Mesodermal cell (in vitro differentiated cells): ENCODE results near the gene THOC7. TPM values are rescaled to one million over a fixed set of nuclear protein-coding genes. Genes with fewer than 3 reads are reported as not detected.

ENCODE experiments used
- H3K27ac ChIP-seq: 2 replicates; pipeline ENCODE4 v1.7.0; 2013; ENCODE audit warnings: mild to moderate bottlenecking, low read depth, low read length, moderate library complexity; ENCODE audit not compliant: severe bottlenecking
- H3K36me3 ChIP-seq: 2 replicates; pipeline ENCODE4 v1.7.1; 2013; ENCODE audit warnings: mild to moderate bottlenecking, low read length, moderate library complexity; ENCODE audit not compliant: control insufficient read depth, insufficient read depth
- H3K4me1 ChIP-seq: one replicate; pipeline ENCODE4 v1.7.1; 2013; ENCODE audit warnings: mild to moderate bottlenecking, low read length; ENCODE audit not compliant: insufficient read depth, control insufficient read depth, poor library complexity, severe bottlenecking
- H3K4me3 ChIP-seq: 2 replicates; pipeline ENCODE4 v1.7.0; 2013; ENCODE audit warnings: low read length, control low read depth, mild to moderate bottlenecking; ENCODE audit not compliant: insufficient read depth, poor library complexity, severe bottlenecking; ENCODE audit errors: extremely low read depth
- H3K9me3 ChIP-seq: 2 replicates; pipeline ENCODE4 v1.7.1; 2013; ENCODE audit warnings: mild to moderate bottlenecking, low read length, moderate library complexity; ENCODE audit not compliant: control insufficient read depth
- WGBS, 2 experiments: methylation state at CpG; one replicate each; pipeline ENCODE4 v1.1.5; 2013; ENCODE audit warnings: missing lambda C conversion rate in 2 of 2; ENCODE audit not compliant: insufficient coverage in 2 of 2; 5-methylcytosine and 5-hydroxymethylcytosine counted together
- polyA plus RNA-seq, 2 experiments: library from polyadenylated mRNA; stranded (reverse); fragments of 50-300 nt; gene quantifications; one replicate each; pipeline ENCODE4 v1.2.3, GENCODE V29; 2013

The THOC7 gene
- polyA plus RNA-seq (2013, experiment 1 of 2), result 69.7 TPM
- 87.6 TPM for polyA plus RNA-seq (2013, experiment 2 of 2)

DNA sequence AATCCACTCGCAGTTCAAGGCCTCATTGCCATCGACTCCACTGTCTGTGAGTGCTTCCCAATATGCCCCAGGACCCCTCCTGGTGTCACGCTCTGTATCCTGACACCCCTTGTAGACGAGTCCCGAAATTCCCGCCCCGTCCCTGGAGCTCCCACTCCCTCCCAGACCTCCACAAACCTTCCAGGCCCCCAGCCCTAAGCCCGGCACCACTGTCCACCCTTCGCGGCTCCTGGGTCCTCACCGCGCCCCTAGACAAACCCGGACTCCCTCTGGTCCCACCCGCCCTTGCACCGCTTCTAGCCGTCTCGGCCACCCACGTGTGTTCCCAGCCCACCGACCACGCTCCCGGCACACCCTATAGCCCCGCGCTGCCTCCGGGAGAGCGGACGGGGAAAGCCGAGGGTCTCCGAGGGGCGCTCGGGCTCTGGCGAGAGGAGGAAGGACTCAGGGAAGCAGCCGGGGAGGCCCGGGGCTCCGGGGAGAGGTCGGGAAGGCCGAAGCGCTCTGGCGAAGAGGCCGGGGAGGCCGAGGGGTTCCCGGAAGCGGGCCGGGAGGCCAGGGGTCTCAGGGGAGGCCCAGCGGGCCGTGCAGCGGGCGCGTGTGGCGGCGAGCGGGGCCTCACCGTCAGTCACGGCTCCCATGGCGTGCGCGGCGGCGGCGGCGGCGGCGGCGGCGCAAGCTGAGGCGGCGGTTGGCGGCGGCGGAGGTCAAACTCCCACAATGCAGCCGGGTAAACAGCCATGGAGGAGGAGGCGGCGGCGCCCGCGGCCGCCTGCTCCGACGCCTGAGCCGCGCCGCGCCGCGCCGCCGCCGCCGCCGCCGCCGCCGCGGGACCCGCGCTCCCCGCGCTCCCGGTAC, at the start of gene THOC7, which contains the start of gene ATXN7:
Gene THOC7 (minus strand): TSS at position 656 of the 858 bp plus-strand sequence. CDS start 15 bp downstream, at position 641.
Gene ATXN7 (plus strand): TSS at position 718 of the 858 bp plus-strand sequence. CDS start 48,732 bp downstream, outside the sequence.
- H3K27ac ChIP-seq, result peak within 1 kb of the TSS; percentile 81
- peaks cover 4% of the 10 kb centered on the region for H3K36me3 ChIP-seq
- peak within 1 kb of the TSS; percentile 85 for H3K4me3 ChIP-seq
- 0 to 1% methylated on average over 38 to 52 of the region's 98 CpGs for WGBS, 2 experiments
- peaks cover 6% of the 10 kb centered on the region for H3K4me1 ChIP-seq
- no peaks in the 10 kb centered on the region for H3K9me3 ChIP-seq

GRCh38 chr3:63912768-63913588, 49.4 kb upstream of the THOC7 start:
- peaks cover 22% of the 10 kb centered on the region for H3K4me1 ChIP-seq
- H3K9me3 ChIP-seq, result no peaks in the 10 kb centered on the region
- H3K36me3 ChIP-seq, result peaks cover 40% of the 10 kb centered on the region
- peak overlapping the region; percentile 96 for H3K27ac ChIP-seq
- 5 to 8% methylated on average over 20 to 22 of the region's 46 CpGs for WGBS, 2 experiments
- peak overlapping the region; percentile 58 for H3K4me3 ChIP-seq

DNA sequence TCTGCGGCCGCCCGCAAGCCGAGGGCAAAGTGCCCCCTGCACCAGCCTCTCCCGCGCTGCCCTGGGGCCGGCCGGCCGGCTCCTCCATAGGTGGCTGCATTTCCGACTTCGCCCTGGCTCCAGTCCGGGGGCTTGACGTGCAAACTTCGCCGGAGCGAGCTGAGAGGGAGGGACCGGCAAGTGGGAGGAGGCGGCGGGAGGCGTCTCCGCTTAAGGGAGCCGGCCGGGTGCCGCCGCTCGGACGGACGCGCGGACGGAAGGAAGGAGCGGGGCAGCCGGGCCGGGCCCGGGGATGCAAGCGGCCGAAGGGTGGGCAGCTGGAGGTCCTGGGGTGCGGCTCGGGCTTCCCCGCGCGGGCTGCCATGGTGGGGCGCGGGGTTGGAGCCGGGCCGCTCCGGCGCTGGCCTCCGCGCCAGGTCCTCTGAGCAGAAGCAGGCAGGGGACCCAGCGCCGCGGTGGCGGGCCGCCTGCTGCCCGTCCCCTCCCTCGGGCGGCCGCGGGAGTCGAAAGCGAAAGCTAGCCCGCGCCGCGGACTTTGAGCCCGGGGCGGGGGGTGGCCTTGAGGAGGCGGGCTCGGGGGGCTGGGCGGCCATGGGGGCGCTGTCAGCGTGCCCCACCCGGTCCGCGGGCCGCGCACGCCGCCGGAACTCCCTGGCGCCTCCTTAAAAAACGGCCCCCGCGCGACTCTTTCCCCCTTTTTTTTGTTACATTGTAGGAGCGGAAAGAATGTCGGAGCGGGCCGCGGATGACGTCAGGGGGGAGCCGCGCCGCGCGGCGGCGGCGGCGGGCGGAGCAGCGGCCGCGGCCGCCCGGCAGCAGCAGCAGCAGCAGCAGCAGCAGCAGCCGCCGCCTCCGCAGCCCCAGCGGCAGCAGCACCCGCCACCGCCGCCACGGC, 48.5 kb upstream of the THOC7 start, which contains the start of gene SCAANT1:
Gene SCAANT1 (minus strand): TSS at position 511 of the 895 bp plus-strand sequence.
- no peaks in the 10 kb centered on the region for H3K9me3 ChIP-seq
- H3K27ac ChIP-seq, result peak within 1 kb of the TSS; percentile 96
- H3K36me3 ChIP-seq, result peaks cover 31% of the 10 kb centered on the region
- H3K4me1 ChIP-seq, result peaks cover 22% of the 10 kb centered on the region
- peak within 1 kb of the TSS; percentile 58 for H3K4me3 ChIP-seq
- 0% methylated on average over 66 to 73 of the region's 115 CpGs for WGBS, 2 experiments

DNA sequence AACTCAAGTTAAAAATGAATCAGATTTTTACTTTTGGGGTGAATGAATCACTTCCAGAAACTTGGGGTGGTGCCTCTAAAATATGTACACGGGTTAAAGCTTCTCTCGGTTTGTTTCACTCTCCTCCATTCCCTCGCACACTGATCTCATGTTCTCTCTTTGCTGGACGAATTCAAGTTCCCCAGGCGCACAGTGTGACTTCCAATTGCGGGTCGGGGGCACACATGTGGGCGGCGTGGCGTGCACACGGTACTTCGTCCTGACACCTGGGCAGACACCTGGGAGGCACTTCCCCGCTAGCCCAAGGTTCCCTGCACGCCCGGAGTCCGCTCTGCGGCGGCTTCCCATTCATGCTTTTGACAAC, 47.9 kb upstream of the THOC7 start:
- Histone ChIP-seq H3K36me3 (peaks cover 25% of the 10 kb centered on the region), H3K9me3 (no peaks in the 10 kb centered on the region), H3K4me1 (peaks cover 22% of the 10 kb centered on the region), H3K27ac (peak overlapping the region; percentile 96), H3K4me3 (peak overlapping the region; percentile 58)
- 0 to 1% methylated on average over 17 to 18 of the region's 18 CpGs for WGBS, 2 experiments

GRCh38 chr3:63910891-63911290, 47.3 kb upstream of the THOC7 start:
- H3K36me3 ChIP-seq, result peaks cover 19% of the 10 kb centered on the region
- peak overlapping the region; percentile 58 for H3K4me3 ChIP-seq
- WGBS, 2 experiments, result no CpG with 5 or more reads among the region's 1 CpG
- H3K4me1 ChIP-seq, result peaks cover 22% of the 10 kb centered on the region
- H3K9me3 ChIP-seq, result no peaks in the 10 kb centered on the region
- H3K27ac ChIP-seq, result no peak overlapping the region

DNA sequence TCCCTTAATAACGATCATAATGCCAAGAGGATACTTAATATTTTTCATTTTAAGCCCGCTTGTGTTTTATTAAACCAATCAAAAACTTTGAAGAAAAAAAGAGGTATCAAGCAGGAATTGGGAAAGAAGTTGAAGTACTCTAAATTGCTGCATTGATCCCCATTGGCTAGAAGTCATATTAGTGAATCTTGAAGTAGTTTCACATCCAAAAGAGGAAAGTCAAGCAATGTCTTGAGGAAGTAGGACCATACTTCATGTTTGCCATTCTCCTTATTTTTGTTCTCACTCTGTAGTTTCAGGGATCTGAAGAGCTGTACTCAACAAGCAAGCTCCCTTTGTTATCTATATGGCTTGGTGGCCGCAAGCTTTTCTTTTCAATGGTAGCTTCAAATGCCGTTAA, 46.4 kb upstream of the THOC7 start:
- Histone ChIP-seq H3K4me1 (peaks cover 22% of the 10 kb centered on the region), H3K9me3 (no peaks in the 10 kb centered on the region), H3K4me3 (no peak overlapping the region), H3K36me3 (peaks cover 10% of the 10 kb centered on the region), H3K27ac (no peak overlapping the region)
- no CpG with 5 or more reads among the region's 4 CpGs for WGBS, 2 experiments

DNA sequence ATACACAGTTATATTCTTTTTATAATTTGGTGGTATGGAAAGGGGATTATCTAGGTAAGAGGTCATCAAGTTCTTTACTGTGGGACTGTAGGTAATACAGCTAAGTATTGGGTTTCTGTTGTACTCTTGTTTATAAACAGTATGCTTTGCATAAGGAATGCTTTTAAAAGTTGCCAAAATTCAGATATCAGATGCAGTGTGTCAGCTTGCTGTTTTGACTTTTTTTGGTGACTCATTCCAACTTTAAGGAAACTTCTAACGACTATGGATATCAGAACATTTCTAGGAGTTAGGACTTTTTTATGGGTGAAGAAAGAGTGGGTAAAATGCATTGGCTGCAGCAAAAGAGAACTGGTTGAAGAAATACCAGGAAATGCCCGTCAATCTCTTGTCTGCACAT, 45.8 kb upstream of the THOC7 start:
- 100% methylated on average over 1 of the region's 2 CpGs; no CpG with 5 or more reads in 1 of the 2 experiments for WGBS, 2 experiments

GRCh38 chr3:63908776-63909175, 45.2 kb upstream of the THOC7 start:
- Histone ChIP-seq H3K9me3 (no peaks in the 10 kb centered on the region), H3K36me3 (no peaks in the 10 kb centered on the region), H3K27ac (peak overlapping the region; percentile 39), H3K4me1 (peaks cover 22% of the 10 kb centered on the region), H3K4me3 (no peak overlapping the region)
- WGBS, 2 experiments, result 100% methylated on average over 1 of the region's 1 CpG; no CpG with 5 or more reads in 1 of the 2 experiments

More for the DNA sequence above, 45.8 kb upstream of the THOC7 start:
- no peak overlapping the region for H3K27ac ChIP-seq
- H3K4me1 ChIP-seq, result peaks cover 22% of the 10 kb centered on the region
- no peak overlapping the region for H3K4me3 ChIP-seq
- H3K36me3 ChIP-seq, result peaks cover 4% of the 10 kb centered on the region
- no peaks in the 10 kb centered on the region for H3K9me3 ChIP-seq

- H3K4me3 ChIP-seq, result no peak overlapping the region
- 71 to 100% methylated on average over 1 of the region's 2 CpGs for WGBS, 2 experiments
- H3K27ac ChIP-seq, result peak overlapping the region; percentile 39
- peaks cover 19% of the 10 kb centered on the region for H3K4me1 ChIP-seq
- H3K9me3 ChIP-seq, result no peaks in the 10 kb centered on the region
- H3K36me3 ChIP-seq, result no peaks in the 10 kb centered on the region
These were observed 44.6 kb upstream of the THOC7 start for GRCh38 chr3:63908081-63908736.
